ENCODE data around the gene WWC2.

DNA sequence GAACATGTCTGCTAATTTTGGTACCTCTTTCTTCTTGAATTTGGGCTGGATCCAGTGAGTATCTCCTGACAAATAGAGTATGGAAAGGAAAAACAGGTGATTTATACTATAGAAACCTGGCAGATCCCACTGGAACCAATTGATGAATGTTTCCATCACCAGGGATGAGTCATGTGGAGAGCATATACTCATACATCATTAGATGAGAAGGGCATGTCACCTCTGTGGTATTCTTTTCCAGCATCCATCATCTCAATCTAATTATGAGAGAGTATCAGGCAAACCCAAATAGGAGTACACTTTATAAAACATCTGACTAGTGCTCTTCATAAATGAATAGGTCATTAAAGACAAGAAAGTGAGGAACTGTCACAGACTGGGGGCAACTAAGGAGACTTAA is 130.3 kb downstream of the WWC2 start:
- TF ChIP-seq, protein P1, sequence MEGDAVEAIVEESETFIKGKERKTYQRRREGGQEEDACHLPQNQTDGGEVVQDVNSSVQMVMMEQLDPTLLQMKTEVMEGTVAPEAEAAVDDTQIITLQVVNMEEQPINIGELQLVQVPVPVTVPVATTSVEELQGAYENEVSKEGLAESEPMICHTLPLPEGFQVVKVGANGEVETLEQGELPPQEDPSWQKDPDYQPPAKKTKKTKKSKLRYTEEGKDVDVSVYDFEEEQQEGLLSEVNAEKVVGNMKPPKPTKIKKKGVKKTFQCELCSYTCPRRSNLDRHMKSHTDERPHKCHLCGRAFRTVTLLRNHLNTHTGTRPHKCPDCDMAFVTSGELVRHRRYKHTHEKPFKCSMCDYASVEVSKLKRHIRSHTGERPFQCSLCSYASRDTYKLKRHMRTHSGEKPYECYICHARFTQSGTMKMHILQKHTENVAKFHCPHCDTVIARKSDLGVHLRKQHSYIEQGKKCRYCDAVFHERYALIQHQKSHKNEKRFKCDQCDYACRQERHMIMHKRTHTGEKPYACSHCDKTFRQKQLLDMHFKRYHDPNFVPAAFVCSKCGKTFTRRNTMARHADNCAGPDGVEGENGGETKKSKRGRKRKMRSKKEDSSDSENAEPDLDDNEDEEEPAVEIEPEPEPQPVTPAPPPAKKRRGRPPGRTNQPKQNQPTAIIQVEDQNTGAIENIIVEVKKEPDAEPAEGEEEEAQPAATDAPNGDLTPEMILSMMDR (IDR thresholded peaks at IDR 0.05), result no peak
- no peak for TF ChIP-seq POLR2A (IDR thresholded peaks at IDR 0.05)

Data from Peyer's patch (tissue), 4 donors.